Activated CD8-positive, alpha-beta memory T cell treated with anti-CD3 and anti-CD28 coated beads, Interleukin-2, amount 10 ng/mL, durations not matched to agents 7 days and 5 days (primary cell): ENCODE measurements around the gene MIPEP. TPM values are rescaled to one million over a fixed set of nuclear protein-coding genes. Genes with fewer than 3 reads are reported as not detected.

Experiments
- ATAC-seq: fragments of 150-1000 bp; cut with Tn5 transposase; one replicate; pipeline ENCODE4 v1.10.0; 2021; ENCODE audit warnings: moderate library complexity
- CTCF ChIA-PET: fragments of 350-600 bp; sonication (Branson Sonifier 250); formaldehyde crosslinking; loops from one replicate; lab custom pipeline; 2021; ENCODE audit warnings: antibody characterized with exemption; lab: Charles Lee
- DNase-seq: peaks from one replicate; pipeline ENCODE4 v3.0.0-alpha.2; 2020
- H3K27ac Mint-ChIP-seq: one replicate; pipeline ENCODE4 v1.8.0; 2021; ENCODE audit warnings: mild to moderate bottlenecking, mixed read lengths
- H3K27me3 Mint-ChIP-seq: one replicate; pipeline ENCODE4 v1.8.0; 2021; ENCODE audit warnings: mixed read lengths
- H3K36me3 Mint-ChIP-seq: one replicate; pipeline ENCODE4 v1.8.0; 2021; ENCODE audit warnings: mild to moderate bottlenecking, mixed read lengths
- H3K4me1 Mint-ChIP-seq: one replicate; pipeline ENCODE4 v1.8.0; 2021; ENCODE audit warnings: mixed read lengths
- H3K4me3 Mint-ChIP-seq: one replicate; pipeline ENCODE4 v1.8.0; 2021; ENCODE audit warnings: mild to moderate bottlenecking, moderate library complexity, mixed read lengths
- H3K9me3 Mint-ChIP-seq: one replicate; pipeline ENCODE4 v1.8.0; 2022; ENCODE audit warnings: low read depth, mixed read lengths
- total RNA-seq, 2 experiments: library from RNA; stranded (reverse); gene quantifications; one replicate each; pipeline ENCODE4 v1.2.3, GENCODE V29; 2021

The MIPEP gene
- total RNA-seq, 2 experiments from 2014 or later: 10.5 to 11.4 TPM

- Mint-ChIP-seq H3K36me3 (no peaks in the 10 kb centered on the region), H3K9me3 (no peaks in the 10 kb centered on the region), H3K27me3 (no peaks in the 10 kb centered on the region), H3K27ac (no peak overlapping the region), H3K4me3 (no peak overlapping the region), H3K4me1 (no peaks in the 10 kb centered on the region)
- DNase-seq (no peak), ATAC-seq (no peak)
- CTCF ChIA-PET: no interaction called here
Measured at GRCh38 chr13:23833733-23834611, 55.2 kb downstream of the MIPEP start.

GRCh38 chr13:23828866-23829265 lies 60.3 kb downstream of the MIPEP start:
- DNase-seq (no peak), ATAC-seq (no peak)
- Mint-ChIP-seq H3K4me1 (no peaks in the 10 kb centered on the region), H3K4me3 (no peak overlapping the region), H3K27ac (no peak overlapping the region), H3K9me3 (peaks cover 2% of the 10 kb centered on the region), H3K27me3 (no peaks in the 10 kb centered on the region), H3K36me3 (peaks cover 16% of the 10 kb centered on the region)
- CTCF ChIA-PET: interaction anchor here (1.1 kb wide), 1 partner anchor 60 kb away, joined by 3 read pairs; no protein-coding TSS in a partner anchor

DNA sequence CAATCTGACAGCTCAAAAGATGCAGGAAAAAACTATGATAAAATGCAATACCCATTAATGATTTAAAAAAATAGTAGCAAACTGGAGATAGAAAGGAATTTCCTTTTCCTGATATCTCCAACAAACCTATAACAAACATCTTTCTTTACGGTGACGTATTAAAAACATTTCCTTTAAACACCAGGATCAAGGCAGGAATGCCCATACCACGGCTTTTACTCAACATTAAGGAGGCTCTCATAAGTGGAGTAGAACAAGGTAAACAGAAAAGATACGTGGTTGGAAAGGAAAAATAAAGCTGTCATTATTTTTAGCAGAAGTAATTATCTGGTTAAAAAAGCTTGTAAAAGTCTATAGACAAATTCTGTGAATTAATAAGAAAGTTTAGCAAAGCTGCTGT lies 61.1 kb downstream of the MIPEP start:
- DNase-seq: no peak
- Mint-ChIP-seq H3K36me3 (peaks cover 20% of the 10 kb centered on the region), H3K27ac (no peak overlapping the region), H3K4me1 (no peaks in the 10 kb centered on the region), H3K27me3 (no peaks in the 10 kb centered on the region), H3K9me3 (peaks cover 2% of the 10 kb centered on the region), H3K4me3 (no peak overlapping the region)
- ATAC-seq: no peak
- CTCF ChIA-PET: interaction anchor here (1.1 kb wide), 1 partner anchor 60 kb away, joined by 3 read pairs; no protein-coding TSS in a partner anchor

- DNase-seq (no peak), ATAC-seq (no peak)
- Mint-ChIP-seq H3K36me3 (peaks cover 22% of the 10 kb centered on the region), H3K27me3 (no peaks in the 10 kb centered on the region), H3K4me1 (no peaks in the 10 kb centered on the region), H3K27ac (no peak overlapping the region), H3K9me3 (peaks cover 2% of the 10 kb centered on the region), H3K4me3 (no peak overlapping the region)
- CTCF ChIA-PET: no interaction called here
Measured at GRCh38 chr13:23825179-23825578, 64.0 kb downstream of the MIPEP start.

GRCh38 chr13:23824371-23824770 lies 64.8 kb downstream of the MIPEP start:
- ATAC-seq: no peak
- H3K36me3 Mint-ChIP-seq: peaks cover 22% of the 10 kb centered on the region
- H3K4me3 Mint-ChIP-seq: no peak overlapping the region
- H3K9me3 Mint-ChIP-seq: peaks cover 2% of the 10 kb centered on the region
- H3K27ac Mint-ChIP-seq: no peak overlapping the region
- no peaks in the 10 kb centered on the region for H3K27me3 Mint-ChIP-seq
- no peaks in the 10 kb centered on the region for H3K4me1 Mint-ChIP-seq
- DNase-seq: no peak
- CTCF ChIA-PET: interaction anchor here (1.2 kb wide), 1 partner anchor 10 kb away, joined by 4 read pairs; no protein-coding TSS in a partner anchor

- peaks cover 22% of the 10 kb centered on the region for H3K36me3 Mint-ChIP-seq
- peaks cover 4% of the 10 kb centered on the region for H3K4me1 Mint-ChIP-seq
- CTCF ChIA-PET: no interaction called here
- no peak overlapping the region for H3K4me3 Mint-ChIP-seq
- DNase-seq: no peak
- no peaks in the 10 kb centered on the region for H3K27me3 Mint-ChIP-seq
- no peak for ATAC-seq
- no peak overlapping the region for H3K27ac Mint-ChIP-seq
- H3K9me3 Mint-ChIP-seq: peaks cover 2% of the 10 kb centered on the region
Measured at GRCh38 chr13:23822252-23822824, 66.9 kb downstream of the MIPEP start.

DNA sequence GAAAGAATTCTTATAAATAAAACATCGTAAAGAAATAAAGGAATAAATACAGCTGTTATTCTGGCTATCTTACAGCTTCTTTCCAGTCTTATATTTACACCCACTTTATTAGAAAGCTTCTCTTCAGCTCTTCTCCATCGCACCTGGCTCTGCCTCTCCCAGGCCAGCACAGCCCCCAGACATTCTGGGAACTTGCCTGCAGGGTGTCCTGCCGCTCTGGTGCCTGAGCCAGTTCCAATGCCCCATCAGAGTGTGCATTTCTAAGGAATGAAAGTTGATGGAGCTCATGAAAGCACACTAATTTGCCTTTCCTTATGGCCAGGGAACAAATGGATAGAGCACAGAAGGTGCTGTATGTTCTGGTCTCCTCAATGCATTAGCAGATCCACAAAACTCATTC lies 68.7 kb downstream of the MIPEP start:
- Mint-ChIP-seq H3K27ac (no peak overlapping the region), H3K36me3 (peaks cover 19% of the 10 kb centered on the region)

GRCh38 chr13:23817830-23818229 lies 71.4 kb downstream of the MIPEP start:
- DNase-seq (no peak), ATAC-seq (no peak)
- CTCF ChIA-PET: no interaction called here
- Mint-ChIP-seq H3K27me3 (no peaks in the 10 kb centered on the region), H3K36me3 (peaks cover under 1% of the 10 kb centered on the region), H3K4me3 (no peak overlapping the region), H3K4me1 (peaks cover 4% of the 10 kb centered on the region), H3K9me3 (no peaks in the 10 kb centered on the region), H3K27ac (no peak overlapping the region)

More for the DNA sequence above, 68.7 kb downstream of the MIPEP start:
- peaks cover 4% of the 10 kb centered on the region for H3K4me1 Mint-ChIP-seq
- H3K27me3 Mint-ChIP-seq: no peaks in the 10 kb centered on the region
- H3K9me3 Mint-ChIP-seq: peaks cover under 1% of the 10 kb centered on the region
- ATAC-seq: no peak
- no peak for DNase-seq
- no peak overlapping the region for H3K4me3 Mint-ChIP-seq
- CTCF ChIA-PET: no interaction called here

- Mint-ChIP-seq H3K36me3 (no peaks in the 10 kb centered on the region), H3K9me3 (no peaks in the 10 kb centered on the region), H3K27ac (no peak overlapping the region), H3K4me1 (peaks cover 4% of the 10 kb centered on the region), H3K4me3 (no peak overlapping the region), H3K27me3 (no peaks in the 10 kb centered on the region)
- ATAC-seq (no peak), DNase-seq (no peak)
- CTCF ChIA-PET: no interaction called here
Measured at GRCh38 chr13:23817136-23817535, 72.1 kb downstream of the MIPEP start.

DNA sequence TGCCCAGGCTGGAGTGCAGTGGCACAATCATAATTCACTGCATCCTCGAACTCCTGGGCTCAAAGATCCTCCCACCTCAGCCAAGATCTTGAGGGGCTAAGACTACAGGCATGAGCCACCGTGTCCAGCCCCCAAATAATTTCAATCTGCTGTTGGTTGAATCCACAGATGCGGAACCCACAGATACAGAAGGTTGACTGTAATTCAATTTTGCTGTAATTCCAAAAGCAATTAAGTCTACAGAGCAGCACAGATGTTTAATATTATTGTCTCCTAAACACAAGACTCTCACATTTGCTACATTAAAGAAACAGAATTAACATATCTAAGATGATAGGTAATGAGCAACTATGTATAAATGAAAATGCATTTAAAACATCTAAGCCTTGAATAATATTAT lies 75.6 kb downstream of the MIPEP start:
- Mint-ChIP-seq H3K27ac (no peak overlapping the region), H3K9me3 (no peaks in the 10 kb centered on the region), H3K4me3 (no peak overlapping the region), H3K36me3 (no peaks in the 10 kb centered on the region), H3K4me1 (peaks cover 4% of the 10 kb centered on the region), H3K27me3 (no peaks in the 10 kb centered on the region)
- ATAC-seq: no peak
- CTCF ChIA-PET: no interaction called here
- no peak for DNase-seq

DNA sequence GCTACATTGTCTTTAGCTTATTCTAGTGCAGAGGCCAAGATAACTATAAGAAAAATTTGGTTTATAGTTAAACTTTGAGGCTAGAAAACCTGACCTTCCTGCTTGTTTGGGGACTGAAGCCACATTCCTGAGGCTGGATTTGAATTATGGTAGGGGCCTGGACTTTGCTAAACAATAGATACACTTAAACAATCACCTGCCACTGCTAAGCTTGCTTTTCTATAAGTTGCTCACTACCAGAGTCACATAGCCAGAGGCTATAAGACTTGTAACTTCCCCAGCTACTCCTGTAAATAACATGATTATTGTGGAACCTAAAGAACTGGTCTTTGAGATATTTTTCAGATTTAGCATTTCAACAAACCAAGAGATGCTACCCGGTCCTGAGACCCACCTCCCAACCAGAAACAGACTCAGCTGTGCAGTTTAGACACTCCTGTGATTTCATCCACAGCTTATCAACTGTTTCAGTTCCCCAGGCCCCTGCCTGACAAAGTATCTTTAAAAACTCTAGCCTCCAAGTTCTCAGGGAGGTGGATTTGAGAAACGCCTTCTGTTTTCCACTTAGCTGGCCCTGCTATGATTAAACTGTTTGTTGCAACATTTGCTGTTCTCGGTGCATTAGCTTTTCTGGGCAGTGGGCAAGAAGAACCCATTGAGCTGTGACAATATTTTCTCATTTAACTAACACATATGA lies 77.7 kb downstream of the MIPEP start:
- H3K27me3 Mint-ChIP-seq: no peaks in the 10 kb centered on the region
- CTCF ChIA-PET: no interaction called here
- no peaks in the 10 kb centered on the region for H3K9me3 Mint-ChIP-seq
- no peak overlapping the region for H3K4me3 Mint-ChIP-seq
- ATAC-seq (no peak), DNase-seq (no peak)
- no peaks in the 10 kb centered on the region for H3K36me3 Mint-ChIP-seq
- H3K27ac Mint-ChIP-seq: no peak overlapping the region
- H3K4me1 Mint-ChIP-seq: no peaks in the 10 kb centered on the region

DNA sequence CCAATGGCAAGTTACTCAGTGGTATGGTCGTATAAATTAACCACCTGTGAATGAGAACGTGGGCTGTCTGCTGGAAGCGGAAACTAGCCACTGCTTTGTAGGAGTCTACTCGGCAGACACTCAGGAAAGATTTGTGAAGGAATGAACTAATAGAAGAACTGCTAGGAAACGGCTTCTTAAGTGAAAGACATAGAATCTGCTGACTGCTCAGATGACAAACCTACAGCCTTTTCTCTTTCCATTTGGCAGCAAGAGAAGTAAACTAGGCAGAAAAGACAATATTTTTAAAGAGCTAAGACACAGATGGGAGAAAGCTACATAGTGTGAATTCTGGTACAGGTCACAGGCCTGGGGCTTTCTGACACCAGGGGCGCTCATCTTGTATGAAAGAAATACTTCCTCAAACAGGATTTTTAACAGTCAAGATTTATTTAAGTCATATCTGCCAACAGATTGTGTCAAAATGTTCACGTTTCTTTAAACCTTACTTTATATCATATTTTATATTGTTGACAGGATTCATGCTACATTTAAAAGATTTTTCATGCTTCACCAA lies 78.4 kb downstream of the MIPEP start:
- Mint-ChIP-seq H3K9me3 (no peaks in the 10 kb centered on the region), H3K27me3 (no peaks in the 10 kb centered on the region), H3K4me3 (no peak overlapping the region), H3K4me1 (no peaks in the 10 kb centered on the region), H3K27ac (no peak overlapping the region), H3K36me3 (no peaks in the 10 kb centered on the region)
- DNase-seq: no peak
- CTCF ChIA-PET: no interaction called here
- no peak for ATAC-seq

- no peaks in the 10 kb centered on the region for H3K27me3 Mint-ChIP-seq
- H3K4me1 Mint-ChIP-seq: no peaks in the 10 kb centered on the region
- H3K27ac Mint-ChIP-seq: no peak overlapping the region
- DNase-seq (no peak), ATAC-seq (no peak)
- CTCF ChIA-PET: no interaction called here
- no peaks in the 10 kb centered on the region for H3K9me3 Mint-ChIP-seq
- no peaks in the 10 kb centered on the region for H3K36me3 Mint-ChIP-seq
- no peak overlapping the region for H3K4me3 Mint-ChIP-seq
Measured at GRCh38 chr13:23808803-23809202, 80.4 kb downstream of the MIPEP start.
